Measurements from ENCODE around the gene TFG. TPM values are rescaled to one million over a fixed set of nuclear protein-coding genes. Genes with fewer than 3 reads are reported as not detected.

Gene TFG
- total and polyA plus RNA-seq, 8 donors, result 28.5 to 49.5 (median 38.6) TPM

DNA sequence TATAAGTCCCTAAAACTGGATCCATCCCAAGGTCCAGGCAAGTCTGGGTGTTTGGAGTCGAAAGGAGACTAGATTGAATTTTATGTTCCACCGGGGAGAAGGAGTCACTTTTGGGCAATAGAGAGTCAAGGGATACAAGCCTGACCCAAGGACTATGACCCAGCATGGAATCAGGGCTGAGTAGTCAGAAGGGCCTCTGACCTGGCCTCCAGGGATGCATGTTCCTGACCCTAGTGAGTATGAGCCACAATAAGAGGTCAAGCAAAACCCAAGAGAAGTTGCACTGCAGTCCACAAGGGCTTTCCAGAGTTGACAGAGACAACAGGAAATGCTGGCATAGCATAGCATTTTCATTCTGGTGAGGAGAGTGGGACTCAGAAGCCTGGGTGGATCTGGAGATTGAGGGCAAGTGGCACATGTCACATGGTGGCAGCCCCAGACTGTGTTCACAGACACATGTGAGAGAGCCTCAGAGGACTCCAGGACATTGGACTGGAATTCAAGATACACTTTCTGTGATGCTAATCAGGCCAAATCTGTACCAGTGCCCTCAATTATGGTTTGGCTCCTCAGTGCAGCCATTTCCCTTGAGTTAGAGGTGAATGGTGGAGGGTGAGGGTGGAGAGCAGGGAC, 66.9 kb downstream of the TFG start:
- TF ChIP-seq, protein P1, sequence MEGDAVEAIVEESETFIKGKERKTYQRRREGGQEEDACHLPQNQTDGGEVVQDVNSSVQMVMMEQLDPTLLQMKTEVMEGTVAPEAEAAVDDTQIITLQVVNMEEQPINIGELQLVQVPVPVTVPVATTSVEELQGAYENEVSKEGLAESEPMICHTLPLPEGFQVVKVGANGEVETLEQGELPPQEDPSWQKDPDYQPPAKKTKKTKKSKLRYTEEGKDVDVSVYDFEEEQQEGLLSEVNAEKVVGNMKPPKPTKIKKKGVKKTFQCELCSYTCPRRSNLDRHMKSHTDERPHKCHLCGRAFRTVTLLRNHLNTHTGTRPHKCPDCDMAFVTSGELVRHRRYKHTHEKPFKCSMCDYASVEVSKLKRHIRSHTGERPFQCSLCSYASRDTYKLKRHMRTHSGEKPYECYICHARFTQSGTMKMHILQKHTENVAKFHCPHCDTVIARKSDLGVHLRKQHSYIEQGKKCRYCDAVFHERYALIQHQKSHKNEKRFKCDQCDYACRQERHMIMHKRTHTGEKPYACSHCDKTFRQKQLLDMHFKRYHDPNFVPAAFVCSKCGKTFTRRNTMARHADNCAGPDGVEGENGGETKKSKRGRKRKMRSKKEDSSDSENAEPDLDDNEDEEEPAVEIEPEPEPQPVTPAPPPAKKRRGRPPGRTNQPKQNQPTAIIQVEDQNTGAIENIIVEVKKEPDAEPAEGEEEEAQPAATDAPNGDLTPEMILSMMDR (IDR thresholded peaks at IDR 0.05), result no peak
- Histone ChIP-seq H3K27ac (no peak overlapping the region), H3K27me3 (no peaks in the 10 kb centered on the region), H3K9me3 (no peaks in the 10 kb centered on the region), H3K36me3 (no peaks in the 10 kb centered on the region), H3K4me1 (no peaks in the 10 kb centered on the region), H3K4me3 (no peak overlapping the region)
- FAIRE-seq, result no peak
- DNase-seq, result no peak
- intact Hi-C loops (cut with DNase I), result no loop called here
- ATAC-seq, result no peak
- WGBS, 2 donors, result 88 to 92% methylated on average over 2 of the region's 2 CpGs

DNA sequence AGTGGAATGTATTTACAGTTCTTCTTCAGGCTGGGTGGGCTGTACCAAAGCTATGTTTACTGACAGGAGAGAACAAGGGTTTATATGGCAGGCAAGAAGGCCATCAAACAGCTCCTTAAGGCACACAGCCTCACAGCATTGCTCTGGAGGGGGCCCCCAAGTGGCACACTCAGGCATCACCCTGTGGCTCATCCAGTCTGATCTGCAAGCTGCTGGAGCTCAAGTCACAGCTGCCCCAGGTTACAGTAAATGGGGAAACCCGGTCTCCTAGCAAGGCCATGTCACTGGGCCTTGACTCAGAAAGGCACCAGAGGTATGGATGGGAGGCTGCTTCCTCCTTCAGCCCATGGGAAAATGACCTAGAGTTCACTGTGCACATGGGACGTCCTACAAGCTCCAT, 67.5 kb downstream of the TFG start:
- no peak overlapping the region for H3K27ac ChIP-seq
- H3K9me3 ChIP-seq, result no peaks in the 10 kb centered on the region
- intact Hi-C loops (cut with DNase I), result no loop called here
- DNase-seq, result no peak
- ATAC-seq, result no peak
- H3K36me3 ChIP-seq, result no peaks in the 10 kb centered on the region
- FAIRE-seq, result no peak
- TF ChIP-seq, protein P1 (IDR thresholded peaks at IDR 0.05), result no peak
- H3K4me3 ChIP-seq, result no peak overlapping the region
- no peaks in the 10 kb centered on the region for H3K4me1 ChIP-seq
- 67 to 73% methylated on average over 2 of the region's 2 CpGs for WGBS, 2 donors
- H3K27me3 ChIP-seq, result no peaks in the 10 kb centered on the region

DNA sequence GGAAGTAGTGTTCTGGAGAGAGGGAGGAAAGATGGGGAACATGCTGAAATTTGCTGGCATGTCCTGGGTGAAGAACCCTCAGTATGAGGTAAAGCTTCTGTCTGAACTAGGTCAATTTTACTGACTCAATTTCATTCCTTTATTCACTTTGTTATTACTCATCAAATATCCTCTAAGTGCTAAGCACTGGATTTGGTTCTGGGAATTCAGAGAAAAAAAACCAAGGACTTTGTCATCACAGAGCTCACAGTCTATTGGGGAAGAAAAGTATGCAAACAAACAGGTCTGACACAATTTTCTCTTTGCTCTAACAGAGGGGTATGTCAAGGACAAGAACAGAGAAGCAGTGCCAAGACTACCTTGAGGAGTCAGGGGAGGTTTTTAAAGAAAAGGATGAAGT, 68.0 kb downstream of the TFG start:
- Histone ChIP-seq H3K27ac (no peak overlapping the region), H3K36me3 (no peaks in the 10 kb centered on the region), H3K4me1 (no peaks in the 10 kb centered on the region), H3K9me3 (no peaks in the 10 kb centered on the region), H3K4me3 (no peak overlapping the region), H3K27me3 (no peaks in the 10 kb centered on the region)
- ATAC-seq (no peak), FAIRE-seq (no peak), DNase-seq (no peak)
- TF ChIP-seq, protein P1 (IDR thresholded peaks at IDR 0.05), result no peak
- intact Hi-C loops (cut with DNase I), result no loop called here

DNA sequence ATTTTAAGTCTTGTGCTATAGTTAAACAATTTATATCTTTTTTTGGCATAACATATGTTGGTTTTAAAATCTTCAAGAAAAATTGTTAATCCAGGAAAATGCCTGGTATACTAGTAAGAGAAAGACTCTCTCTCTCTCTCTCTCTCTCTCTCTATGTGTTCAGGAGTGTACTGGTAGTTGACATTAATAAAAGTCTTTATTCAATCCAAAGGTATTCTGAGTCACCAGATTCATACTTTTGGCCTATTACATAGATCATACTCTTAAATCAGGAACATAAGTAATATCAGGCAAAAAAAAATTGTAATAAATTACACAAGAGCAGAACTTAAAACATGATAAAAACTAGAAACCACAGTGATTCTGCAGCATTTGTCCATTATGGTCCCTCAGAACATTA, 70.2 kb downstream of the TFG start:
- intact Hi-C loops (cut with DNase I), result no loop called here
- ATAC-seq, result no peak
- TF ChIP-seq, protein P1 (IDR thresholded peaks at IDR 0.05), result no peak
- Histone ChIP-seq H3K27ac (no peak overlapping the region), H3K27me3 (no peaks in the 10 kb centered on the region), H3K9me3 (no peaks in the 10 kb centered on the region), H3K4me1 (no peaks in the 10 kb centered on the region), H3K4me3 (no peak overlapping the region), H3K36me3 (no peaks in the 10 kb centered on the region)
- FAIRE-seq, result no peak
- DNase-seq, result no peak

DNA sequence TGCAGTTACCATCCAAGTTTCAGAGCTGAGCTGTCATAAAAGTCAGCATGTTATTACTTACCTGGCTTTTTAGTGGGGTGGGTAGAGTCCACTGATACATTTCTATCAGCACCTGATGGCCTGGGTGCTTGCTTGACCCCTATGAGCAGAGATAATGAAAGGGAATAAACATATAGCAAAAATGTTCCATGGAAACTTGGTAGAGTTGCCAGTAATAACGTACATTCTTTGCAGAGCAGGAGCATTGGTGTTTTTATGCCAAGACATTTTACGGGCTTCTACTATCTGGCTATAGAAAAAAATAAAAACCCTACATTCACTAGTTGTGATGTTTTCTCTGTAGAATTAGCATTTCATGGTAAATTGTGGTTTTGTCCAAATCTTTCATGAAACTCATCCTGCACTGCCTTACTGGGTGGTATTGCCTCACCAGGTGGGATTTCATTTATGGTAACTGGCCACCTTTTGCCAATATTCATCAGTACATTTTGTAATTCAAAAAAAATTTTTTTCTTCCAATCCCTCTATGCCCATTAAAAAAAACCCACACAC, 70.9 kb downstream of the TFG start:
- Histone ChIP-seq H3K9me3 (no peaks in the 10 kb centered on the region), H3K36me3 (no peaks in the 10 kb centered on the region), H3K27ac (no peak overlapping the region), H3K4me3 (no peak overlapping the region), H3K27me3 (no peaks in the 10 kb centered on the region), H3K4me1 (no peaks in the 10 kb centered on the region)
- DNase-seq (no peak), ATAC-seq (no peak), FAIRE-seq (no peak)
- 53 to 58% methylated on average over 2 of the region's 2 CpGs for WGBS, 2 donors
- TF ChIP-seq, protein P1 (IDR thresholded peaks at IDR 0.05), result no peak
- intact Hi-C loops (cut with DNase I), result no loop called here
